Endothelial cell of umbilical vein (primary cell): ENCODE data around the gene NBR1. TPM values are rescaled to one million over a fixed set of nuclear protein-coding genes. Genes with fewer than 3 reads are reported as not detected.

Experiments used
- Bru-seq: library from RNA; stranded (reverse); fragments of 400-500 nt; gene quantifications from one replicate; lab custom pipeline; 2021; lab: Mats Ljungman, UMichigan
- BruChase-seq, 2 experiments: library from RNA; stranded (reverse); fragments of 400-500 nt; gene quantifications; one replicate each; lab custom pipeline; 2021; lab: Mats Ljungman, UMichigan
- BruUV-seq: library from RNA; stranded (reverse); fragments of 400-500 nt; replicated peaks from 2 replicates; lab custom pipeline; 2021; lab: Mats Ljungman, UMichigan
- CTCF ChIA-PET: fragments of 300-600, 350-600 bp; sonication (Branson Sonifier 250); formaldehyde crosslinking; loops from one replicate; lab custom pipeline; 2021; ENCODE audit warnings: antibody characterized with exemption, inconsistent platforms; lab: Charles Lee
- POLR2A ChIA-PET: fragments of 300-600, 350-600 bp; sonication (Branson Sonifier 250); formaldehyde crosslinking; loops from one replicate; lab custom pipeline; 2021; ENCODE audit warnings: antibody characterized with exemption, inconsistent platforms; lab: Charles Lee
- DNase-seq: peaks from one replicate; pipeline ENCODE4 v3.0.0-alpha.2; 2011; ENCODE audit warnings: low read depth, low spot score
- FAIRE-seq: peaks from 2 replicates; lab custom pipeline; 2011; peaks lifted over from hg19 to GRCh38; lab: Jason Lieb, UNC
- H2AFZ ChIP-seq: 2 replicates; pipeline ENCODE4 v1.6.0; 2012; ENCODE audit warnings: low read depth, low read length, control low read depth, inconsistent platforms
- H3K27ac ChIP-seq: 2 replicates; pipeline ENCODE4 v1.5.1; 2011; ENCODE audit warnings: low read depth, mild to moderate bottlenecking, control low read depth, low read length, moderate library complexity; ENCODE audit not compliant: insufficient read depth
- H3K27me3 ChIP-seq, 2 experiments: 2 replicates each; pipeline versions ENCODE4 v1.6.0 to v1.6.1; 2011; ENCODE audit warnings: low read length in 2 of 2, mixed read lengths in 1 of 2; ENCODE audit not compliant: control insufficient read depth in 2 of 2, insufficient read depth in 2 of 2
- H3K36me3 ChIP-seq, 2 experiments: 2 replicates in 1 of 2; 3 replicates in 1 of 2; pipeline ENCODE4 v1.5.1; 2011; ENCODE audit warnings: low read length in 2 of 2, mild to moderate bottlenecking in 1 of 2, moderate library complexity in 1 of 2; ENCODE audit not compliant: control insufficient read depth in 2 of 2, insufficient read depth in 2 of 2; ENCODE audit errors: extremely low read depth in 1 of 2
- H3K4me1 ChIP-seq: 3 replicates; pipeline ENCODE4 v1.5.1; 2011; ENCODE audit warnings: mild to moderate bottlenecking, low read length; ENCODE audit not compliant: control insufficient read depth, insufficient read depth; ENCODE audit errors: extremely low read depth
- H3K4me2 ChIP-seq: 2 replicates; pipeline ENCODE4 v1.6.1; 2011; ENCODE audit warnings: low read length, control low read depth, mixed read lengths; ENCODE audit not compliant: insufficient read depth
- H3K4me3 ChIP-seq, 3 experiments: fragments of 200-600 bp in 1 of 3; sonication (generic), shearing (Covaris generic) in 1 of 3; replicated peaks in 1 of 3; 2 replicates each; pipeline ENCODE4 v1.5.1; 2011 to 2016; ENCODE audit warnings: control low read depth in 3 of 3, low read length in 3 of 3, mild to moderate bottlenecking in 2 of 3, inconsistent platforms in 1 of 3, low read depth in 1 of 3, moderate library complexity in 1 of 3; ENCODE audit not compliant: insufficient read depth in 1 of 3
- H3K79me2 ChIP-seq: 2 replicates; pipeline ENCODE4 v1.6.0; 2012; ENCODE audit warnings: low read length, inconsistent platforms; ENCODE audit not compliant: control insufficient read depth, insufficient read depth
- H3K9ac ChIP-seq: replicated peaks from 2 replicates; pipeline ENCODE3; 2011; ENCODE audit warnings: low read length, control low read depth; ENCODE audit not compliant: insufficient read depth; ENCODE audit errors: extremely low read depth
- H3K9me1 ChIP-seq: replicated peaks from 3 replicates; pipeline ENCODE4 v1.6.0; 2011; ENCODE audit warnings: mild to moderate bottlenecking, low read length; ENCODE audit not compliant: control insufficient read depth, insufficient read depth; ENCODE audit errors: extremely low read depth
- H3K9me3 ChIP-seq: replicated peaks from 2 replicates; pipeline ENCODE4 v1.5.1; 2012; ENCODE audit warnings: low read length, inconsistent platforms; ENCODE audit not compliant: control insufficient read depth, insufficient read depth
- H4K20me1 ChIP-seq: replicated peaks from 2 replicates; pipeline ENCODE3; 2011; ENCODE audit warnings: mild to moderate bottlenecking, low read length; ENCODE audit not compliant: control insufficient read depth, insufficient read depth; ENCODE audit errors: extremely low read depth
- EZH2 ChIP-seq: IDR thresholded peaks from 2 replicates; pipeline ENCODE4 v1.6.1; 2012; ENCODE audit warnings: borderline replicate concordance, low read depth, mild to moderate bottlenecking, moderate library complexity, low read length, inconsistent platforms; ENCODE audit not compliant: severe bottlenecking
- FOS ChIP-seq: IDR thresholded peaks from 2 replicates; pipeline ENCODE4 v1.6.1; 2011; ENCODE audit warnings: mild to moderate bottlenecking, low read length, moderate library complexity, borderline replicate concordance; ENCODE audit not compliant: insufficient read depth
- GATA2 ChIP-seq: IDR thresholded peaks from 2 replicates; pipeline ENCODE4 v1.7.0; 2011; ENCODE audit warnings: low read depth, mild to moderate bottlenecking, moderate library complexity, mixed read lengths, low read length; ENCODE audit not compliant: insufficient read length, insufficient read depth
- MYC ChIP-seq: IDR thresholded peaks from one replicate; pipeline ENCODE4 v1.6.1; 2011; ENCODE audit warnings: mild to moderate bottlenecking, low read depth, low read length
- POLR2A ChIP-seq: IDR thresholded peaks from 2 replicates; pipeline ENCODE4 v1.6.1; 2012; ENCODE audit warnings: low read depth, mild to moderate bottlenecking, control low read depth, low read length
- POLR2AphosphoS5 ChIP-seq: IDR thresholded peaks from 2 replicates; pipeline ENCODE4 v1.6.1; 2012; ENCODE audit warnings: low read depth, mild to moderate bottlenecking, control low read depth, low read length, moderate library complexity; ENCODE audit not compliant: insufficient read depth
- dilution Hi-C: fragments of 300-500 bp; cut with MboI; formaldehyde crosslinking; loops from one replicate; pipeline ENCODE4 v1.15.0; 2019; ENCODE audit warnings: low sequenced_read_pairs; ENCODE audit not compliant: extremely low pct_ligation_motif_present
- intact Hi-C: fragments of 100-400 bp; cut with micrococcal nuclease; formaldehyde crosslinking; loops from one replicate; pipeline ENCODE4 v1.10.0; 2022
- long read RNA-seq: library from polyadenylated mRNA; stranded (forward); transcript quantifications from one replicate; pipeline ENCODE4 v2.0.0, GENCODE V29; 2021
- polyA minus RNA-seq, 3 experiments: library from RNA; depleted of rRNA, polyadenylated mRNA; stranded (reverse); fragments of >200 nt; gene quantifications; 1 replicate in 1 of 3; 2 replicates in 2 of 3; pipeline ENCODE4 v1.2.3, GENCODE V29; 2011
- polyA plus RNA-seq, 4 experiments: library from polyadenylated mRNA; depleted of rRNA in 3 of 4; stranded (reverse) in 3 of 4; unstranded in 1 of 4; fragments of >200 nt; gene quantifications; 2 replicates each; pipeline versions ENCODE4 v1.2.1 to v1.2.3, GENCODE V29; 2011 to 2012; ENCODE audit warnings: missing spikeins in 1 of 4
- total RNA-seq: library from RNA; stranded (reverse); gene quantifications from 2 replicates; pipeline ENCODE4 v1.2.3, GENCODE V29; 2021
- TF ChIP-seq, protein P1 (sequence below), 2 donors: IDR thresholded peaks; 1 replicate in 1 of 2; 2 replicates in 1 of 2; pipeline ENCODE4 v1.5.1; 2011; ENCODE audit warnings: low read length in 2 of 2, mild to moderate bottlenecking in 2 of 2, moderate library complexity in 2 of 2, control low read depth in 1 of 2, inconsistent platforms in 1 of 2, low read depth in 1 of 2; ENCODE audit not compliant: insufficient read depth in 1 of 2; ENCODE audit errors: extremely low read depth in 1 of 2

The NBR1 gene, protein sequence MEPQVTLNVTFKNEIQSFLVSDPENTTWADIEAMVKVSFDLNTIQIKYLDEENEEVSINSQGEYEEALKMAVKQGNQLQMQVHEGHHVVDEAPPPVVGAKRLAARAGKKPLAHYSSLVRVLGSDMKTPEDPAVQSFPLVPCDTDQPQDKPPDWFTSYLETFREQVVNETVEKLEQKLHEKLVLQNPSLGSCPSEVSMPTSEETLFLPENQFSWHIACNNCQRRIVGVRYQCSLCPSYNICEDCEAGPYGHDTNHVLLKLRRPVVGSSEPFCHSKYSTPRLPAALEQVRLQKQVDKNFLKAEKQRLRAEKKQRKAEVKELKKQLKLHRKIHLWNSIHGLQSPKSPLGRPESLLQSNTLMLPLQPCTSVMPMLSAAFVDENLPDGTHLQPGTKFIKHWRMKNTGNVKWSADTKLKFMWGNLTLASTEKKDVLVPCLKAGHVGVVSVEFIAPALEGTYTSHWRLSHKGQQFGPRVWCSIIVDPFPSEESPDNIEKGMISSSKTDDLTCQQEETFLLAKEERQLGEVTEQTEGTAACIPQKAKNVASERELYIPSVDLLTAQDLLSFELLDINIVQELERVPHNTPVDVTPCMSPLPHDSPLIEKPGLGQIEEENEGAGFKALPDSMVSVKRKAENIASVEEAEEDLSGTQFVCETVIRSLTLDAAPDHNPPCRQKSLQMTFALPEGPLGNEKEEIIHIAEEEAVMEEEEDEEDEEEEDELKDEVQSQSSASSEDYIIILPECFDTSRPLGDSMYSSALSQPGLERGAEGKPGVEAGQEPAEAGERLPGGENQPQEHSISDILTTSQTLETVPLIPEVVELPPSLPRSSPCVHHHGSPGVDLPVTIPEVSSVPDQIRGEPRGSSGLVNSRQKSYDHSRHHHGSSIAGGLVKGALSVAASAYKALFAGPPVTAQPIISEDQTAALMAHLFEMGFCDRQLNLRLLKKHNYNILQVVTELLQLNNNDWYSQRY
- total RNA-seq (52.1 and 57.0 TPM in 2 replicates), polyA plus RNA-seq (22.9 and 26.4 TPM in 2 replicates), polyA minus RNA-seq (86.6 and 87.9 TPM in 2 replicates), Bru-seq, nascent RNA (percentile 66 among the genes with signal in this experiment), BruChase-seq, experiment 1, labeled RNA remaining after a 6-hour chase (percentile 80 among the genes with signal in this experiment), BruChase-seq, experiment 2, labeled RNA remaining after a 2-hour chase (percentile 67 among the genes with signal in this experiment)
- 37.3 and 41.5 TPM in 2 replicates for polyA plus RNA-seq (2011; cell fraction: cytosol; rRNA removed)
- 32.9 and 36.1 TPM in 2 replicates for polyA plus RNA-seq (2011; cell fraction: nucleus; rRNA removed)
- polyA plus RNA-seq (2012), result 56.2 and 60.7 TPM in 2 replicates
- polyA minus RNA-seq (2011; cell fraction: cytosol; rRNA and poly(A)+ RNA removed), result 45.5 TPM
- 27.8 and 41.9 TPM in 2 replicates for polyA minus RNA-seq (2011; cell fraction: nucleus; rRNA and poly(A)+ RNA removed)
- long read RNA-seq, partial matches to known transcripts, result 14 of 75 reads
- long read RNA-seq, other reads (novel, unspliced or antisense), result 61 of 75 reads

DNA sequence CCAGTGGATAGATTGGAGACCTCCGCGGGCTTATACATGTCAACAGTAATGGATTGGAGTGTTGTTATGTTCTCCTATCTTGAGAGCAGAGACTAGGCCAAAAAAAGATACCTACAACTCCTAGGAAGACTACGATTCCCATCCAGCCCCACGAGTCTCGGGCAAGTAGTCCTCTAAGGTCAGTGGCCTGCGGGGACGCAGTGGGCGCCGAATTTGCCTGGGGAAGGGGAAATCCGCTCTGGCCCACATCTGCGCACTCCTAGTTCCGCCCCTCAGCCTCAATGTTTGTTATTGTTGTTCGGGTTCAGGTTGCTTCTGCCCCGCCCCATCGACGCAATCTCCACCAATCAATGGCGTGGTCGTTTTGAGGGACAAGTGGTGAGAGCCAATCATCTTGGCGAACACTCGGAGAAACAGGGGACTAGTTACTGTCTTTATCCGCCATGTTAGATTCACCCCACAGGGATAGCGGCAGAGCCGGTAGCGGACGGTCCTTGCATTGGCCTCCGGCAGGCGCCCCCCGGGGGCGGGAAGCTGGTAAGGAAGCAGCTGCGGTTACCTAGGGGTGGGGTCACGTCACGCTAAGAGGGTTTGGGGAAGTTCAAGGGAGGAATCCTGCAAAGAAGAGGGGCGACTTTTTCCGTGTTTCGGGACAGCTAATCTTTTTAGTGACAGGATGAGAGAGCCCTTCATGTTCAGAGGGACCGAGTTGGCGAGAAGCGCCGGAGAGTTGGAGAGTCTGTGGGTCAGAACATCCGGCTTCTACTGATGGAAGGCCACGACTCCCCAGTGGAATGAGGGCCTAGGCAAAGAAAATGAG, at the start of gene NBR1:
Gene NBR1, plus strand, starts transcription at position 449 of the 820 bp plus-strand sequence. CDS start 4,586 bp downstream, outside the sequence.
- Histone ChIP-seq H3K9me1 (no peaks in the 10 kb centered on the region), H3K27ac (peak within 1 kb of the TSS; percentile 68), H3K79me2 (peaks cover 17% of the 10 kb centered on the region), H3K4me2 (peak within 1 kb of the TSS; percentile 62), H3K36me3 (peaks cover 0 to 3% of the 10 kb centered on the region in 2 experiments), H3K9ac (peak within 1 kb of the TSS; percentile 87), H2AFZ (peak within 1 kb of the TSS; percentile 69), H4K20me1 (no peaks in the 10 kb centered on the region), H3K4me1 (peaks cover 22% of the 10 kb centered on the region), H3K27me3 (no peaks in the 10 kb centered on the region), H3K4me3 (peak within 1 kb of the TSS; percentile 47 to 75 (median 73)), H3K9me3 (no peaks in the 10 kb centered on the region)
- FAIRE-seq (peak; percentile 95), DNase-seq (peak; percentile 99)
- dilution Hi-C loops (no loop called here), intact Hi-C loops (loop anchor here (1.0 to 2.0 kb wide), 7 partner anchors 40 to 562 kb away; partner anchors contain the start of genes BRCA1, RETREG3, RPL27 and TMEM106A)
- TF ChIP-seq, protein P1, sequence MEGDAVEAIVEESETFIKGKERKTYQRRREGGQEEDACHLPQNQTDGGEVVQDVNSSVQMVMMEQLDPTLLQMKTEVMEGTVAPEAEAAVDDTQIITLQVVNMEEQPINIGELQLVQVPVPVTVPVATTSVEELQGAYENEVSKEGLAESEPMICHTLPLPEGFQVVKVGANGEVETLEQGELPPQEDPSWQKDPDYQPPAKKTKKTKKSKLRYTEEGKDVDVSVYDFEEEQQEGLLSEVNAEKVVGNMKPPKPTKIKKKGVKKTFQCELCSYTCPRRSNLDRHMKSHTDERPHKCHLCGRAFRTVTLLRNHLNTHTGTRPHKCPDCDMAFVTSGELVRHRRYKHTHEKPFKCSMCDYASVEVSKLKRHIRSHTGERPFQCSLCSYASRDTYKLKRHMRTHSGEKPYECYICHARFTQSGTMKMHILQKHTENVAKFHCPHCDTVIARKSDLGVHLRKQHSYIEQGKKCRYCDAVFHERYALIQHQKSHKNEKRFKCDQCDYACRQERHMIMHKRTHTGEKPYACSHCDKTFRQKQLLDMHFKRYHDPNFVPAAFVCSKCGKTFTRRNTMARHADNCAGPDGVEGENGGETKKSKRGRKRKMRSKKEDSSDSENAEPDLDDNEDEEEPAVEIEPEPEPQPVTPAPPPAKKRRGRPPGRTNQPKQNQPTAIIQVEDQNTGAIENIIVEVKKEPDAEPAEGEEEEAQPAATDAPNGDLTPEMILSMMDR (IDR thresholded peaks at IDR 0.05; ENCODE audit: extremely low read depth in 1 of 2, insufficient read depth in 1 of 2, low read depth in 1 of 2, low read length in 2 of 2), result no peak
- TF ChIP-seq FOS (no peak), EZH2 (no peak), GATA2 (no peak), POLR2A (peak; percentile 64), MYC (no peak), POLR2AphosphoS5 (peak; percentile 63)
- CTCF ChIA-PET, result interaction anchor here (0.8 to 1.9 kb wide), 7 partner anchors 41 to 152 kb away, joined by 3 to 27 read pairs (median 5); partner anchors contain the start of gene TMEM106A
- BruUV-seq, result no TSS peak
- POLR2A ChIA-PET, result interaction anchor here (1.6 to 1.9 kb wide), 2 partner anchors 41 to 145 kb away, joined by 3 to 22 read pairs; partner anchors contain the start of gene TMEM106A
